Measurements from ENCODE around the gene OLIG1. TPM values are rescaled to one million over a fixed set of nuclear protein-coding genes. Genes with fewer than 3 reads are reported as not detected.

The OLIG1 gene
- total and polyA plus RNA-seq, 2 of the 4 experiments (the other 2 are of a cell fraction), result not detected

- Histone ChIP-seq H3K36me3 (ENCODE audit: control insufficient read depth, insufficient read depth, low read length) (no peaks in the 10 kb centered on the region), H2AK5ac (ENCODE audit: low read depth, low read length) (no peak overlapping the region), H2BK20ac (ENCODE audit: low read depth, low read length) (no peak overlapping the region), H3K27me3 (ENCODE audit: control insufficient read depth, insufficient read depth, low read length) (peaks cover 66% of the 10 kb centered on the region), H2AFZ (replicated peaks; ENCODE audit: low read length, poor library complexity) (no peak overlapping the region), H4K5ac (ENCODE audit: low read depth, low read length) (no peak overlapping the region), H4K20me1 (ENCODE audit: insufficient read depth, low read length) (no peaks in the 10 kb centered on the region), H3K27ac (ENCODE audit: insufficient read depth, low read length) (no peak overlapping the region), H3K18ac (ENCODE audit: low read depth, low read length) (no peak overlapping the region), H3K9me1 (ENCODE audit: insufficient read depth, low read length) (no peaks in the 10 kb centered on the region), H3K9ac (ENCODE audit: low read depth, low read length) (no peak overlapping the region), H3K4me1 (ENCODE audit: control insufficient read depth, insufficient read depth, low read length) (no peaks in the 10 kb centered on the region), H4K8ac (ENCODE audit: low read depth in 2 of 2, low read length in 2 of 2) (no peak overlapping the region), H3K4me3 (ENCODE audit: insufficient read depth, low read depth, low read length) (no peak overlapping the region), H2BK15ac (ENCODE audit: low read depth, low read length) (no peak overlapping the region), H2AK9ac (replicated peaks; ENCODE audit: low read depth, low read length, poor library complexity) (no peak overlapping the region), H3K79me1 (ENCODE audit: low read depth in 1 of 2, low read length in 2 of 2) (no peaks in the 10 kb centered on the region), H3K4me2 (ENCODE audit: low read depth, low read length) (no peak overlapping the region), H2BK120ac (ENCODE audit: low read depth, low read length) (no peak overlapping the region), H3K23ac (ENCODE audit: low read depth, low read length) (no peak overlapping the region), H3K9me3 (ENCODE audit: control insufficient read depth, insufficient read depth, low read length) (no peaks in the 10 kb centered on the region), H2BK5ac (ENCODE audit: low read depth, low read length, poor library complexity, severe bottlenecking) (no peak overlapping the region), H3K14ac (replicated peaks; ENCODE audit: low read depth, low read length) (no peak overlapping the region), H3K56ac (ENCODE audit: extremely low read depth, insufficient read depth, low read length) (no peak overlapping the region), H4K91ac (ENCODE audit: insufficient read depth, low read depth, low read length) (no peak overlapping the region), H3K4ac (ENCODE audit: low read depth, low read length) (no peak overlapping the region)
- in situ Hi-C loops (cut with MboI; ENCODE audit: low sequenced_read_pairs), result no loop called here
- DNase-seq (no peak), ATAC-seq (ENCODE audit: low read depth) (no peak)
- intact Hi-C loops (cut with micrococcal nuclease), result no loop called here
- ChIA-PET CTCF (no interaction called here), POLR2A (ENCODE audit: unreplicated experiment) (no interaction called here)
- BruUV-seq (replicated peaks), result no TSS peak
- dilution Hi-C loops (cut with HindIII; ENCODE audit: low sequenced_read_pairs, unreplicated experiment), result no loop called here
- no CpG with 5 or more reads among the region's 5 CpGs for WGBS, 2 experiments (ENCODE audit: extremely low coverage in 2 of 2, insufficient read length in 1 of 2)
- no peak for TF ChIP-seq MAFK (IDR thresholded peaks at IDR 0.05; ENCODE audit: low read depth, low read length)
- no peak for TF ChIP-seq RFX5 (IDR thresholded peaks at IDR 0.05; ENCODE audit: low read depth, low read length)
Measured at GRCh38 chr21:33063375-33063883, 6.5 kb upstream of the OLIG1 start.
